CD4-positive, alpha-beta T cell treated with Interleukin-21 for 1 hour (primary cell): Measurements from ENCODE around the gene ASB4.
"Not testable (repeated sequence)": the region's sequence is repeated elsewhere in the genome, so short reads cannot be mapped to it uniquely, and the experiment has no call there.

Experiments
- DNase-seq: peaks from one replicate; pipeline ENCODE4 v3.0.0-alpha.2; 2020

The ASB4 gene

DNA sequence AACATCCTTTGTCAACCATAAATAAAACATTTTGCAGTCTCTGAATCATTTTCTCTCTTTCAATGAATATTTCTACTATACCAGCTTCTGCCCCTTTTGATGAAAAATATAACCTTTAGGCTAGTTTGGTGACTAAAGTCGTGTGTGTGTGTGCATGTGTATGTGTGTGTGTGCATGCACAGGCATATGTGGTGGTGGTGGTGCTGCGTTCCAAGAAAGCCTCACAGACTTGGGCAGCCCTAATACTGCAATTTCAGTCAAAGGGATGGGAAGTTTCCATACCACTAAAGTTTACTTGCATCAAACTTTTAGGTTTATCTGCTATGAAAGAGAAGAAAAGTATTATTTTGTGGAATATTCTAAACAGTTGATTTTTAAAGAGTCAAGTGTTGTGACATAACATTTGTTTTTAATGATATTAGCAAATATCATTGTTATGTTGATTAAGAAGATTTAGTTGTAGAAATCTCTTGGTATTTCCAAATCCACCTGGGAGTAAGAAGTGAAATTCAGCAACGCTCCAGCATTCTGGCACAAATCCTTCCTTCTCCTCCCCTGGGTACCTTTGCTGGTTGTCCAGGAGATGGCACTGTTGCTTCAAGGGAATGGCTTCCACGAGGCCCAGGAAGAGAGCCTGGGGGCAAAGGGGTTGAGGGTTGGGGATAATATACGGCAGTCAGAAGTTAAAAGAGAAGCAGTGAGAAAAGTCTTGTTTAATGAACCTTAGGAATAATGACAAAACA is 41.5 kb downstream of the ASB4 start:
- no peak for DNase-seq

DNA sequence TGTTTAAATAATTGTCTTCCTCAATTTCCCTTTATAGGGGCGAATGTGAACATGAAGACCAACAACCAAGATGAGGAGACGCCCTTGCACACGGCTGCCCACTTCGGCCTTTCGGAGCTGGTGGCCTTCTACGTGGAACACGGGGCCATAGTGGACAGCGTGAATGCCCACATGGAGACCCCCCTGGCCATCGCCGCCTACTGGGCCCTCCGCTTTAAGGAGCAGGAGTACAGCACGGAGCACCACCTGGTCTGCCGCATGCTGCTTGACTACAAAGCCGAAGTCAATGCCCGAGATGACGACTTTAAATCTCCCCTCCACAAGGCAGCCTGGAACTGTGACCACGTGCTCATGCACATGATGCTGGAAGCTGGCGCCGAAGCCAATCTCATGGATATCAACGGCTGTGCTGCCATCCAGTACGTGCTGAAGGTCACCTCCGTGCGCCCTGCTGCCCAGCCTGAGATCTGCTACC is 42.1 kb downstream of the ASB4 start:
- DNase-seq = no peak

DNA sequence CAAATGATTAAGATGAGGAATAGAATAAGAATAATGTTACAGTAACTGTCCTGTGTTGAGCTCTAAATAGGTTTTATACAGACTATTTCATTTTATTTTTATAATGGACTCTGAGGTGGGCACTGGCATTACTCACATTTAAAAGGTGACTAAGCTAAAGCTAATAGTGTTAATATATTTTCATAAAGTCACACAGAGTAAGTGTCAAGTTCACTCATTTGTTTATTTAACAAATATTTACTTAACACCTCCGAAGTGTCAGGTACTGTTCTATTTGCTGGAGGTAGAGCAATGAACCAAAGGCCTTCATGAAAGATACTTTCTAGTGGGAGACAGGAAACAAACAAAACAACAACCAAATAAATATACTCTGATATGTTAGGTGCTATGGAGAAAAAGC is 44.0 kb downstream of the ASB4 start:
- DNase-seq = no peak

DNA sequence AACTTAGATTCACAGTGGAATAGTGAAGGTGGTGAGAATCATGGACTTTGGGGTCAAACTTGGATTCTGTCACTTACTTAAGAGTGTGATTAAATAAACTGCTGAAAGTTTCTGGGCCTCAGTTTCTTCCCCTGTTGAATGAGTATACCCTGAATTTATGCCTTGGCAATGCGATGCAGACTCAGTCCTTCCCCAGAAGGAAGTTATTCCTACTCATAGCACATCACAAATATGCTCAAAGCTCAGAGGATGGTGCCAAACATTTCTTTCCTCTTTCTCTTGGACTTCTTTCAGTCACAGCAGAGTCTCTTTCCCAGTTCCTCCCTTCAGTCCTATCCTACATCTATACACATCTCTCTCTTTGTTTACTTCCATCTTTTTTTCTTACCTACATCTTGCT is 45.1 kb downstream of the ASB4 start:
- no peak for DNase-seq

DNA sequence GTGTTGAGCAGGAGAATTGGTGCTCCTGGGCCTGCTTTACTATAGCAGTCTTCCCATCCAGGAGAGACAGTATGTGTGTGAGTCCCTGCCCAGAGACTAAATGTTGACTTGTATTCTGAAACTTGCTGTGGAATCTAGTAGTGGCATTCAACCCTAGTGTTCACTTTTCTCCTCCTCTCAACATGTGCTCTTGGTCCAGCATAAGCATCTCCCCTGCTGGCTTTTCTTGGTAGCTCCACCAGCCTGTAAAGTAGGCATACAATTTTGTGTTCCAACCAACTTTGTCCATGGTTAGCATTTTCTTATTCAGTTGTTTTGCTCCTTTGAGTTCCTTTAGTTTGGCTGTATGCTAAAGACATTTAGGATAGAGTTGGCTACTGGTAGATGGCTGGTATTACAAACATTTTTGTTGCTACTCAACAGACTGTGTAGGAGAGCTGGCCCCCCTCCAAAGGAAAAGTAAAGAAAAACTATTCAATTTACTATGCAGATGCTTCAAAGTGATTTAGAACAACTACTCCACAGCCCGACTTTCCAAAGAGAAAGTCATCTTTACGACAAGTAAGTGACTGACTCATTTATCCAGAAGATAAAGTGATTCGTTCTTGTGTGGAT is 46.0 kb downstream of the ASB4 start:
- no peak for DNase-seq

GRCh38 chr7:95534796-95535195 is 49.1 kb downstream of the ASB4 start:
- DNase-seq = no peak

GRCh38 chr7:95535662-95536061 is 49.9 kb downstream of the ASB4 start:
- no peak for DNase-seq

GRCh38 chr7:95536656-95537311 is 51.0 kb downstream of the ASB4 start:
- DNase-seq = no peak

DNA sequence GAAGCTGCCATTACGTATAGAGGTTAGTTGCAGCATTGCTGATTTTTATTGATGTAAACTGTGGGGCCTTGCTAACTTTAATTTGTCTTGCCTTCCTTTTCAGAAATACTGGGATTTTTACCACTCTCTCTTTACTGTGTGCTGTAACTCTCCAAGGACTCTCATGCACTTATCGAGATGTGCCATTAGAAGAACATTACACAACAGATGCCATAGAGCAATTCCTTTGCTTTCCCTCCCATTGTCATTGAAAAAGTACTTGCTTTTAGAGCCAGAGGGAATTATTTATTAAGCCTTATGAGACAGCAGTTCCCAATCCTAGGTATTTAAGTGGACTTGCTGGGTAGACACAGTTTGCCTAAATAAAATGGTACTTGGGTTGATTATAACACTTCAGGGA is 51.7 kb downstream of the ASB4 start:
- DNase-seq = no peak

- no peak for DNase-seq
These were observed 53.7 kb downstream of the ASB4 start for GRCh38 chr7:95539426-95539825.

DNA sequence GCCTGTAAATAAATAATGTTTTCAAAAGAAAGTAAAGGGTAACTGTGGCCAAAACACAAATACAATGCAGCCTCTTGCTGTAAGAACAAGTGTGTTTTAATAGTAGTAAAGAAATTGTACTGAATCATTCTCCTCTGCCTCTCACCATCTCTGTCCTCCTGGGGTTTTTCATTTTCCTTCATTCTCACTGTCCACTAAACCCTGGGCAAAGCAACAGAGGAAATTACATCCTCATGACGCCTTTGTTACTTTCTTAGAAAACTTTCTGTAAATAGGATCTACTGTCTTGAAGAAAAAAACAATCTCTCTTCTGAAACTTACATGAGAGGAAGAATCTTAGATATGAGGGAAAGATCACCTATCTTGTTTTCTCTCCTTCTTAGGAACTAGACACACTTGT is 54.6 kb downstream of the ASB4 start:
- DNase-seq = no peak

DNA sequence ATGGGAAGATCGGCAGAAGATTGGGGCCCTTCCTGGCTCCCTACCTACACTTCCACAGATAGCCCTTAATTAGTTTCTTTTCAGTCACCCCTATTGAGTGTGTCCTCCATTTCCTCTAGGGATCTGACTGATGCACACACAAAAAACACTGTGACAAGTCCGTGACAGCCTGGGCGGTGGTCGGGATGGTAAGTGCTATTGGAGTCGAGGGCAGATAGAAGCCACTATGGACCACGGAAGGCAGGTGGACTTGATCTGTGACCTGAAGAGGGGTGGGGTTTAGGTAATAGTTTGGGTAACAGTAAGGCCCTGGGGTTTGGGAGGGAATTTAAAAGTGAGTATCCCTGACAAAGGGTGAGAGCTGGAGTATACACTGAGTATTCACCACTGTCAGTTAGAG is 57.6 kb downstream of the ASB4 start:
- no peak for DNase-seq

- DNase-seq = no peak
These were observed 58.4 kb downstream of the ASB4 start for GRCh38 chr7:95544171-95544570.

- no peak for DNase-seq
These were observed 59.4 kb downstream of the ASB4 start for GRCh38 chr7:95545007-95545615.

GRCh38 chr7:95545673-95546072 is 59.9 kb downstream of the ASB4 start:
- no peak for DNase-seq

GRCh38 chr7:95546647-95547046 is 60.9 kb downstream of the ASB4 start:
- no peak for DNase-seq

DNA sequence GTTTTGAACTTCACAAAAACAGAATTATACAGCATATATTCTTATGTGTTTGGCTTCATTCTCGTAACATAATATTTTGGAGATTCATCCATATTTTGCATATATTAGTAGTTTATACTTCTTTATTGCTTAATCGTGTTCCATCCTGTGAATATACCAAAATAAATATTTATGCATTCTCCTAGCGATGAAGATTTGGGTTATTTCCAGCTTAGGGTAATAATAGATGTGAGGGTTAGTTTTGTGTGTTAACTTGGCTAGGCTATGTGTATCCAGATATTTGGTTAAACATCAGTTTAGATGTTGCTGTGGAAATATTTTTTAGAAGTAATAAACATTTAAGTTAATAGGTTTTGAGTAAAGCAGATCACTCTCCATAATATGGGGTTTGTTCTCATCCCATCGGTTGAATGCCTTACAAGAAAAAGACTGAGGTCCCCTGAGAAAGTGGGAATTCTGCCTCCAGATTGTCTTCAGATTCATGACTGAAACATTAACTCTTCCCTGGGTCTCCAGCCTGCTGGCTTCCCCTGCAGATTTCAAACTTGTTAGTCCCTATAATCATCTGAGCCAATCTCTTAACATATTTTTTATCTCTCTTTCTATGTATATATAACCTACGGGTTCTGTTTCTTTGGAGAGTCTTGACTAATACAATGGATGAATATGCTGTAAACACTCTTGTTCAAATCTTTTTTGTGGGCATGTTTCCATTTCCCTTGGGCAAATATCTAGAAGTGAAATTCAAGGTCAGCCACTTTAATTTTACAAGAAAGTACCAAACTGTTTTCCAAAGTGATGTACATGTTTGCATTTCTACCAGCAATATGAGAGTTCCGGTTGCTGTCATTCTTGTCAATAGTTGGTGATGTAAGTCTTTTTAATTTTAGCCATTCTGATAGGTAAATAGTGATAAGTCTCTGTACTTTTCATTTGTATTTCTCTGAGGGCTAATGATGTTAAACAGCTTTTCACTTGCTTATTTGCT is 61.9 kb downstream of the ASB4 start:
- DNase-seq = no peak

DNA sequence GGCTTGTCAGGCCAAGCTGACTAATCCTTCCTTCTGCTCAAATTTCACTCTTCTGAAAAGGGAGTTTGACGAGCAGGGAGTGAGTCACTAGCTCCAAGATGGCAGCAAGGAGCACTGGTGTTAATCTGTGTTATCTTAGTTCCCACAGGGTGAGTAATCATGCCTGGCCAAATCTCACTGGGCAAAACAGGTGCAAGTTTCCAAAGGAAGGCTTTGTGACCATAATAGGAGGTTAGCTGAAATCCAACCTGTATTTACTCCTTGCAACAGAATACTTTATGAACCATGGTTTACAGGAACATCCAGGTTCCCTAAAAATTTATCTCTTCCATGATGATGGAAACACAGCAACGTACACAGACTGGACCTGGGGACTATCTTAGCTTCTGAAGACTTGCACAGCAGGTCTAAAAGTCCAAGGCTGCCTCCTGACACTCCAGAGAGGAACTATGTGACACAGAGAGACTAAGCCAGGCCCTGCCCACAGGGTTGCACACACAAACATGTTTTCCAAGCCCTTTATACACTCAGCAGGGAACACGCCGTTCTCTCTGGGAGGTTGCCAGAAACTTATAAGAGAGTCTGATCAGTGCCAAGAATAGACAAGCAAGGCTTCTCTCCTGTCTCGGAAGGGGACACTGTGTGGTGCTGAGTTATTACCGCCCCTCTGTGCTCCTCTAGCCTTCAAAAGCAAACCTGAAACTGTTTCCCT is 64.2 kb downstream of the ASB4 start:
- DNase-seq = no peak

GRCh38 chr7:95550546-95550945 is 64.8 kb downstream of the ASB4 start:
- DNase-seq = no peak

DNA sequence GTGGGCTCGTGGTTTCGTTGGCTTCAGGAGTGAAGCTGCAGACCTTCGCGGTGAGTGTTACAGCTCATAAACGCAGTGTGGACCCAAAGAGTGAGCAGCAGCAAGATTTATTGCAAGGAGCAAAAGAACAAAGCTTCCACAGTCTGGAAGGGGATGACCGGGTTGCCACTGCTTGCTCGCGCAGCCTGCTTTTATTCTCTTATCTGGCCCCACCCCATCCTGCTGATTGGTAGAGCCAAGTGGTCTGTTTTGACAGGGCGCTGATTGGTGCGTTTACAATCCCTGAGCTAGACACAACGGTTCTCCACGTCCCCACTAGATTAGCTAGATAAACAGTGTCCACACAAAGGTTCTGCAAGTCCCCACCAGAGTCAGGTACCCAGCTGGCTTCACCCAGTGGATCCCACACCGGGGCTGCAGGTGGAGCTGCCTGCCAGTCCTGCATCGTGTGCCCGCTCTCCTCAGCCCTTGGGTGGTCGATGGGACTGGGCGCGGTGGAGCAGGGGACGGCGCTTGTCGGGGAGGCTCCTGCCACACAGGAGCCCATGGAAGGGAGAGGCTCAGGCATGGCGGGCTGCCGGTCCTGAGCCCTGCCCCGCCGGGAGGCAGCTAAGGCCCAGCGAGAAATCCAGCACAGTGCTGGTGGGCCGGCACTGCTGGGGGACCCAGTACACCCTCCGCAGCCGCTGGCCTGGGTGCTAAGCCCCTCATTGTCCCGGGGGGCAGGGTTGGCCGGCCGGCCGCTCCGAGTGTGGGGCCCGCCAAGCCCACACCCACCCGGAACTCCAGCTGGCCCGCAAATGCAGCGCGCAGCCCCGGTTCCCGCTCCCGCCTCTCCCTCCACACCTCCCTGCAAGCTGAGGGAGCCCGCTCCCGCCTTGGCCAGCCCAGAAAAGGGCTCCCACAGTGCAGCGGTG is 66.5 kb downstream of the ASB4 start:
- not testable (repeated sequence) for DNase-seq

- no peak for DNase-seq
These were observed 68.2 kb downstream of the ASB4 start for GRCh38 chr7:95553939-95554338.
